GM12891 (cell line): ENCODE results near the gene SEBOX.
A peak's percentile ranks its signal among the peaks of the same experiment; 100 is the strongest.

Experiments used
- DNase-seq: peaks from one replicate; pipeline ENCODE4 v3.0.0; 2011; ENCODE audit warnings: low spot score; ENCODE audit not compliant: insufficient read length
- FAIRE-seq: peaks from 2 replicates; lab custom pipeline; 2011; peaks lifted over from hg19 to GRCh38; lab: Jason Lieb, UNC
- PAX5 ChIP-seq: IDR thresholded peaks from 2 replicates; pipeline ENCODE4 v1.6.1; 2011; ENCODE audit warnings: low read length, moderate library complexity, mild to moderate bottlenecking; ENCODE audit not compliant: insufficient read depth, severe bottlenecking
- POLR2A ChIP-seq: IDR thresholded peaks from 2 replicates; pipeline ENCODE4 v1.6.1; 2011; ENCODE audit warnings: low read depth, low read length, control low read depth
- POLR2AphosphoS5 ChIP-seq: IDR thresholded peaks from 2 replicates; pipeline ENCODE4 v1.6.1; 2011; ENCODE audit warnings: low read depth, low read length, control low read depth
- POU2F2 ChIP-seq: IDR thresholded peaks from 2 replicates; pipeline ENCODE4 v1.6.1; 2011; ENCODE audit warnings: low read depth, mild to moderate bottlenecking, control low read depth, low read length, moderate library complexity
- SPI1 ChIP-seq: IDR thresholded peaks from 2 replicates; pipeline ENCODE4 v1.6.1; 2011; ENCODE audit warnings: low read depth, low read length, control low read depth
- TAF1 ChIP-seq: IDR thresholded peaks from 2 replicates; pipeline ENCODE4 v1.6.1; 2011; ENCODE audit warnings: low read depth, low read length, control low read depth

Gene SEBOX

GRCh38 chr17:28333083-28333746 lies 31.8 kb downstream of the SEBOX start:
- FAIRE-seq (no peak), DNase-seq (no peak)
- TF ChIP-seq TAF1 (no peak), POLR2A (no peak), POU2F2 (no peak), SPI1 (no peak), PAX5 (no peak), POLR2AphosphoS5 (no peak)

GRCh38 chr17:28331891-28332420 lies 33.0 kb downstream of the SEBOX start:
- FAIRE-seq (no peak), DNase-seq (no peak)

GRCh38 chr17:28330671-28331070 lies 34.3 kb downstream of the SEBOX start:
- TF ChIP-seq POLR2AphosphoS5 (no peak), POLR2A (no peak), POU2F2 (no peak), PAX5 (no peak), SPI1 (no peak), TAF1 (no peak)
- DNase-seq (no peak), FAIRE-seq (no peak)

More at GRCh38 chr17:28331891-28332420, 33.0 kb downstream of the SEBOX start:
- TF ChIP-seq POLR2A: no peak
- TF ChIP-seq SPI1: no peak
- no peak for TF ChIP-seq PAX5
- TF ChIP-seq POLR2AphosphoS5: no peak
- TF ChIP-seq TAF1: no peak

GRCh38 chr17:28328325-28328724 lies 36.7 kb downstream of the SEBOX start:
- TF ChIP-seq SPI1: no peak
- TF ChIP-seq PAX5: no peak
- no peak for TF ChIP-seq POLR2A
- TF ChIP-seq POU2F2: no peak
- no peak for TF ChIP-seq POLR2AphosphoS5
- TF ChIP-seq TAF1: no peak
- no peak for DNase-seq
- FAIRE-seq: no peak

- DNase-seq: no peak
- TF ChIP-seq POLR2AphosphoS5 (no peak), POLR2A (no peak), POU2F2 (no peak), PAX5 (no peak)
- no peak for FAIRE-seq
These were observed 37.3 kb downstream of the SEBOX start for GRCh38 chr17:28327709-28328108.

- no peak for DNase-seq
- FAIRE-seq: peak; percentile 80
- no peak for TF ChIP-seq TAF1
- TF ChIP-seq POLR2AphosphoS5: no peak
- peak; percentile 87 for TF ChIP-seq SPI1
- no peak for TF ChIP-seq PAX5
These were observed 37.9 kb downstream of the SEBOX start for GRCh38 chr17:28327031-28327607.

- TF ChIP-seq TAF1 (no peak), POLR2AphosphoS5 (no peak), POU2F2 (no peak), PAX5 (no peak), SPI1 (no peak), POLR2A (no peak)
- FAIRE-seq (no peak), DNase-seq (no peak)
These were observed 38.9 kb downstream of the SEBOX start for GRCh38 chr17:28326114-28326513.

GRCh38 chr17:28325211-28325610 lies 39.8 kb downstream of the SEBOX start:
- FAIRE-seq (no peak), DNase-seq (no peak)
- TF ChIP-seq POLR2A: no peak
- no peak for TF ChIP-seq PAX5
- TF ChIP-seq POU2F2: no peak
- no peak for TF ChIP-seq SPI1
- TF ChIP-seq POLR2AphosphoS5: no peak
- no peak for TF ChIP-seq TAF1

GRCh38 chr17:28324781-28325180 lies 40.2 kb downstream of the SEBOX start:
- FAIRE-seq (no peak), DNase-seq (no peak)
- TF ChIP-seq POLR2AphosphoS5 (no peak), SPI1 (no peak), POLR2A (no peak), TAF1 (no peak), PAX5 (no peak)

- no peak for TF ChIP-seq SPI1
- TF ChIP-seq POU2F2: no peak
- no peak for TF ChIP-seq POLR2A
- no peak for TF ChIP-seq PAX5
- no peak for TF ChIP-seq POLR2AphosphoS5
- TF ChIP-seq TAF1: no peak
- DNase-seq (no peak), FAIRE-seq (no peak)
These were observed 40.7 kb downstream of the SEBOX start for GRCh38 chr17:28324267-28324745.
